ENCODE results near the gene SLIT3. TPM values are rescaled to one million over a fixed set of nuclear protein-coding genes. Genes with fewer than 3 reads are reported as not detected.

The SLIT3 gene
- total and polyA plus RNA-seq, 10 of the 15 experiments (the other 5 are each of a cell fraction or from before 2014, with no cell fraction given) = 0.05 TPM; not detected in 9

GRCh38 chr5:168883281-168883741 lies 417.6 kb downstream of the SLIT3 start:
- H3K4me1 ChIP-seq (ENCODE audit: control insufficient read depth, insufficient read depth, low read length) = peaks cover 5% of the 10 kb centered on the region
- ATAC-seq = no peak
- no peaks in the 10 kb centered on the region for H3K36me3 ChIP-seq (ENCODE audit: control insufficient read depth in 2 of 2, insufficient read depth in 2 of 2, low read length in 1 of 2)
- no peaks in the 10 kb centered on the region for H3K9me3 ChIP-seq (replicated peaks; ENCODE audit: control insufficient read depth, insufficient read depth, low read length)
- ChIA-PET POLR2A (no interaction called here), RAD21 (ENCODE audit: unreplicated experiment) (no interaction called here), SMC1A (ENCODE audit: uncharacterized antibody, unreplicated experiment) (no interaction called here), CTCF (no interaction called here)
- no peaks in the 10 kb centered on the region for H4K20me1 ChIP-seq (ENCODE audit: control insufficient read depth, insufficient read depth)
- no peak for DNase-seq (ENCODE audit: low read depth, low spot score)
- in situ Hi-C loops (cut with MboI) (no loop called here), intact Hi-C loops (cut with micrococcal nuclease; ENCODE audit: unreplicated experiment) (no loop called here)
- no peaks in the 10 kb centered on the region for H3K27me3 ChIP-seq (replicated peaks in 1 of 2; ENCODE audit: control insufficient read depth in 2 of 2, insufficient read depth in 2 of 2, low read length in 1 of 2)
- no peak overlapping the region for H3K9ac ChIP-seq (ENCODE audit: control insufficient read depth, insufficient read depth, low read length)
- no peak overlapping the region for H3K4me2 ChIP-seq (ENCODE audit: control insufficient read depth, insufficient read depth)
- no peak overlapping the region for H2AFZ ChIP-seq (ENCODE audit: control insufficient read depth, low read depth, low read length)
- 53% methylated on average over 16 of the region's 16 CpGs for WGBS (ENCODE audit: insufficient coverage, insufficient replicate concordance, low lambda C conversion rate, missing lambda C conversion rate)
- TF ChIP-seq FOS (IDR thresholded peaks at IDR 0.05; ENCODE audit: borderline replicate concordance, extremely low read depth, insufficient read length) (no peak), NBN (IDR thresholded peaks at IDR 0.05) (no peak), PAX8 (IDR thresholded peaks at IDR 0.05) (no peak), ZNF687 (IDR thresholded peaks at IDR 0.05) (no peak), IKZF2 (IDR thresholded peaks at IDR 0.05) (no peak), MEF2B (IDR thresholded peaks at IDR 0.05; ENCODE audit: partially characterized antibody, poor library complexity, severe bottlenecking) (no peak), MYC (IDR thresholded peaks at IDR 0.05; ENCODE audit: insufficient read depth, insufficient read length, insufficient replicate concordance, low read length, severe bottlenecking) (no peak), MEF2A (IDR thresholded peaks at IDR 0.05; ENCODE audit: insufficient read depth, low read depth, low read length) (no peak), KLF5 (IDR thresholded peaks at IDR 0.05; ENCODE audit: partially characterized antibody) (no peak), CHD2 (IDR thresholded peaks at IDR 0.05; ENCODE audit: borderline replicate concordance, low read depth, low read length) (no peak)
- H3K79me2 ChIP-seq (ENCODE audit: control insufficient read depth, insufficient read depth, low read length) = no peaks in the 10 kb centered on the region
- H3K27ac ChIP-seq (ENCODE audit: control insufficient read depth, insufficient read depth) = no peak overlapping the region
- FAIRE-seq = no peak
- H3K4me3 ChIP-seq = no peak overlapping the region
- BruUV-seq (replicated peaks) = no TSS peak
